OCI-LY1 (cell line): ENCODE measurements around the gene BRD3OS.

Experiments
- H2AFZ ChIP-seq: fragments of 200-600 bp; sonication (generic), shearing (Covaris generic); 2 replicates; pipeline ENCODE4 v1.6.0; 2014; ENCODE audit warnings: antibody characterized with exemption, mild to moderate bottlenecking, low read length
- H3F3A ChIP-seq: fragments of 200-600 bp; sonication (generic), shearing (Covaris generic); 2 replicates; pipeline ENCODE4 v1.6.0; 2014; ENCODE audit warnings: mild to moderate bottlenecking, antibody characterized with exemption, low read length, moderate library complexity; ENCODE audit not compliant: insufficient read depth
- H3K27ac ChIP-seq: fragments of 200-600 bp; sonication (generic); 2 replicates; pipeline ENCODE4 v1.5.1; 2014; ENCODE audit warnings: low read length, mixed run types, mild to moderate bottlenecking, low read depth; ENCODE audit not compliant: poor library complexity, severe bottlenecking
- H3K27me3 ChIP-seq: fragments of 200-600 bp; sonication (generic); 2 replicates; pipeline ENCODE4 v1.6.0; 2014; ENCODE audit warnings: antibody characterized with exemption, mild to moderate bottlenecking, low read length, moderate library complexity; ENCODE audit not compliant: insufficient read depth
- H3K36me3 ChIP-seq: fragments of 200-600 bp; sonication (generic); 2 replicates; pipeline ENCODE4 v1.6.1; 2014; ENCODE audit warnings: mild to moderate bottlenecking, antibody characterized with exemption, low read length, moderate library complexity, mixed read lengths; ENCODE audit not compliant: insufficient read depth
- H3K4me1 ChIP-seq: fragments of 200-600 bp; sonication (generic); 2 replicates; pipeline ENCODE4 v1.5.1; 2014; ENCODE audit warnings: mild to moderate bottlenecking, low read length, moderate library complexity; ENCODE audit not compliant: insufficient read depth, severe bottlenecking
- H3K4me2 ChIP-seq: fragments of 200-600 bp; sonication (generic), shearing (Covaris generic); 2 replicates; pipeline ENCODE4 v1.6.1; 2014; ENCODE audit warnings: low read length
- H3K4me3 ChIP-seq: fragments of 200-600 bp; sonication (generic); 2 replicates; pipeline ENCODE4 v1.5.1; 2014; ENCODE audit warnings: low read length, low read depth, mild to moderate bottlenecking, mixed read lengths; ENCODE audit not compliant: poor library complexity, severe bottlenecking
- H3K79me2 ChIP-seq: fragments of 200-600 bp; shearing (Covaris generic); 2 replicates; pipeline ENCODE4 v1.6.1; 2016; ENCODE audit warnings: mixed run types, low read length, mixed read lengths; ENCODE audit not compliant: insufficient read depth
- H3K9ac ChIP-seq: fragments of 200-600 bp; sonication (generic), shearing (Covaris generic); 2 replicates; pipeline ENCODE4 v1.6.1; 2014; ENCODE audit warnings: mild to moderate bottlenecking, low read length, mixed read lengths
- H3K9me2 ChIP-seq: fragments of 200-600 bp; sonication (generic), shearing (Covaris generic); 2 replicates; pipeline ENCODE4 v1.6.1; 2014; ENCODE audit warnings: low read depth, mild to moderate bottlenecking, low read length, mixed read lengths
- H3K9me3 ChIP-seq: fragments of 200-600 bp; shearing (Covaris generic); 2 replicates; pipeline ENCODE4 v1.6.1; 2014; ENCODE audit warnings: low read length, mixed read lengths
- H4K20me1 ChIP-seq: fragments of 200-600 bp; sonication (generic), shearing (Covaris generic); 2 replicates; pipeline ENCODE4 v1.6.0; 2016; ENCODE audit warnings: mild to moderate bottlenecking, low read length; ENCODE audit not compliant: insufficient read depth
- EZH2 ChIP-seq: fragments of 200-600 bp; sonication (generic), shearing (Covaris generic); IDR thresholded peaks from 2 replicates; pipeline ENCODE4 v1.8.0; 2017; ENCODE audit warnings: borderline replicate concordance, mixed run types, mild to moderate bottlenecking, antibody characterized with exemption, low read length, moderate library complexity, mixed read lengths
- TF ChIP-seq, protein P1 (sequence below): fragments of 200-600 bp; sonication (generic), shearing (Covaris generic); IDR thresholded peaks from 2 replicates; pipeline ENCODE4 v1.5.1; 2017; ENCODE audit warnings: mild to moderate bottlenecking, antibody characterized with exemption, low read length, moderate library complexity, mixed read lengths

Gene BRD3OS

DNA sequence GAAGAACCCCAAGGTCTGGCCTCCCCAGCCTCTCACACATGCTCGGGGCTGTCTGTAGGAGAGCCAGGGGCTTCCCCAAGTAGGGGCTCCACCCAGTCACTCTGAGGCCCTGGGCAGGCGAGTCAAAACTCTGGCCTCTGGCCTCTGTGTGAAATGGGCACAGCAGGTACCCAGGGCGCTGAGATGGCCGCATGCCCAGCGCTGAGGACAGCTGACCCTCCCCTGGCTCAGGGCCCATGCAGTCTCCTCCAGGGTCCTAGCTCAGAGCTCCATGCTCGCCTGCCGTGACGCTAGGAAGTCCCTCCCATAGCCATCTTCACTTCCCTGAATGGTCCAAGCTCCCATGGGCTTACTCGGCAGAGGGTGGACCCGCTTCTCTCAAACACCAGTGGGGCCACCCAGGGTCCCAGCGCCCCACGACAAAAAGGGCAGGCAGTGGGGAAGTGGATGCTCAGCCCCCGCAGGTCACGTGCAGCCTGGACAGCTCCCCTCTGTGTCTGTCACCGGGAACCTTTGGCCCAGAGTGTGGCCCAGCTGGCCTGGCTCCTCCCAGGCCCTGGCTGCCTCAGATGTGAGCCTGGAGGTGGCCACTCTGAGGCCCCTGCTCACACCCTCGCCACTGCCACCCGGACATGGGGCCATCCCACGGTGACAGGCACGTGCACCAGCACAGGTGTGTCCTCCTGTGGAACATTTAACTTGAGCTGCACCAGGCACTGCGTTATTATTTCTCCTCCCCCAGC, 21.0 kb upstream of the BRD3OS start:
- no peaks in the 10 kb centered on the region for H3K79me2 ChIP-seq
- H3K4me1 ChIP-seq = no peaks in the 10 kb centered on the region
- TF ChIP-seq EZH2 = no peak
- TF ChIP-seq, protein P1, sequence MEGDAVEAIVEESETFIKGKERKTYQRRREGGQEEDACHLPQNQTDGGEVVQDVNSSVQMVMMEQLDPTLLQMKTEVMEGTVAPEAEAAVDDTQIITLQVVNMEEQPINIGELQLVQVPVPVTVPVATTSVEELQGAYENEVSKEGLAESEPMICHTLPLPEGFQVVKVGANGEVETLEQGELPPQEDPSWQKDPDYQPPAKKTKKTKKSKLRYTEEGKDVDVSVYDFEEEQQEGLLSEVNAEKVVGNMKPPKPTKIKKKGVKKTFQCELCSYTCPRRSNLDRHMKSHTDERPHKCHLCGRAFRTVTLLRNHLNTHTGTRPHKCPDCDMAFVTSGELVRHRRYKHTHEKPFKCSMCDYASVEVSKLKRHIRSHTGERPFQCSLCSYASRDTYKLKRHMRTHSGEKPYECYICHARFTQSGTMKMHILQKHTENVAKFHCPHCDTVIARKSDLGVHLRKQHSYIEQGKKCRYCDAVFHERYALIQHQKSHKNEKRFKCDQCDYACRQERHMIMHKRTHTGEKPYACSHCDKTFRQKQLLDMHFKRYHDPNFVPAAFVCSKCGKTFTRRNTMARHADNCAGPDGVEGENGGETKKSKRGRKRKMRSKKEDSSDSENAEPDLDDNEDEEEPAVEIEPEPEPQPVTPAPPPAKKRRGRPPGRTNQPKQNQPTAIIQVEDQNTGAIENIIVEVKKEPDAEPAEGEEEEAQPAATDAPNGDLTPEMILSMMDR = no peak
- H3K9ac ChIP-seq = no peak overlapping the region
- H3K9me2 ChIP-seq = no peaks in the 10 kb centered on the region
- no peaks in the 10 kb centered on the region for H4K20me1 ChIP-seq
- no peak overlapping the region for H3K4me2 ChIP-seq
- H3K27me3 ChIP-seq = 0 out of 2 replicates have a peak, but pooled peaks cover 10% of the 10 kb centered on the region
- no peak overlapping the region for H2AFZ ChIP-seq
- H3F3A ChIP-seq = no peaks in the 10 kb centered on the region
- H3K27ac ChIP-seq = no peak overlapping the region
- H3K4me3 ChIP-seq = no peak overlapping the region
- no peaks in the 10 kb centered on the region for H3K36me3 ChIP-seq
- H3K9me3 ChIP-seq = no peaks in the 10 kb centered on the region

GRCh38 chr9:134004881-134005280, 20.4 kb upstream of the BRD3OS start:
- no peaks in the 10 kb centered on the region for H3K4me1 ChIP-seq
- H4K20me1 ChIP-seq = no peaks in the 10 kb centered on the region
- H3K4me3 ChIP-seq = no peak overlapping the region
- 0 out of 2 replicates have a peak, but pooled peaks cover 10% of the 10 kb centered on the region for H3K27me3 ChIP-seq
- no peak overlapping the region for H2AFZ ChIP-seq
- H3K27ac ChIP-seq = no peak overlapping the region
- H3F3A ChIP-seq = no peaks in the 10 kb centered on the region
- H3K79me2 ChIP-seq = no peaks in the 10 kb centered on the region
- H3K36me3 ChIP-seq = no peaks in the 10 kb centered on the region
- H3K9ac ChIP-seq = no peak overlapping the region
- no peaks in the 10 kb centered on the region for H3K9me3 ChIP-seq
- TF ChIP-seq, protein P1 = no peak
- TF ChIP-seq EZH2 = no peak
- H3K4me2 ChIP-seq = no peak overlapping the region
- H3K9me2 ChIP-seq = no peaks in the 10 kb centered on the region

DNA sequence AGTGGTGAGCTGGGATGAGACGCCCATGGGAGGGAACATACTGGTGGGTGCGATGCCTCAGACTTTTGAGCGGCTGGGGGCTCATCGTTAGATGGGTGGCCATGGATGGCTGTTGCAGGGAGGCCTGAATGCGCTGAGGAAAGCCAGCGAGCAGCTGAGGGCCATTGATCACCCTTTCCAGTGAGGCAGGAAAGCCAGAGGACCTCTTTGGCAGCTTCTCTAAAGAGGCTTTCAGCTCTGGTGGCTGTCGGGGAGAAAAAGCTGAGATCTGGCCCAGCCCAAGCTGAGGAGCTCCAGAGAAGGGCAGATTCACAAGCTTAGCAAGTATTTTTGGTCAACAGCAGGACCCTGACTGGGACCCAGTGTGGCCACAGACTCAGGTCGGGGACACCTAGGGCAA, 19.9 kb upstream of the BRD3OS start:
- H3K4me2 ChIP-seq = no peak overlapping the region
- H3K9me3 ChIP-seq = no peaks in the 10 kb centered on the region
- H3K9ac ChIP-seq = no peak overlapping the region
- H3K27ac ChIP-seq = no peak overlapping the region
- no peak overlapping the region for H2AFZ ChIP-seq
- no peak for TF ChIP-seq EZH2
- TF ChIP-seq, protein P1 = no peak
- H3K27me3 ChIP-seq = 0 out of 2 replicates have a peak, but pooled peaks cover 10% of the 10 kb centered on the region
- no peaks in the 10 kb centered on the region for H3K9me2 ChIP-seq
- H3K4me3 ChIP-seq = no peak overlapping the region
- no peaks in the 10 kb centered on the region for H3F3A ChIP-seq
- H3K36me3 ChIP-seq = no peaks in the 10 kb centered on the region
- H3K4me1 ChIP-seq = no peaks in the 10 kb centered on the region
- H3K79me2 ChIP-seq = no peaks in the 10 kb centered on the region
- H4K20me1 ChIP-seq = no peaks in the 10 kb centered on the region
